GM19395 (cell line): ENCODE data around the gene TNIK.
A peak's percentile ranks its signal among the peaks of the same experiment; 100 is the strongest.

Source experiments
- ATAC-seq: cut with Tn5 transposase; IDR thresholded peaks from one replicate; pipeline ENCODE4 v1.9.1; 2021; ENCODE audit warnings: mild to moderate bottlenecking, moderate library complexity; ENCODE audit not compliant: unreplicated experiment

Gene TNIK

DNA sequence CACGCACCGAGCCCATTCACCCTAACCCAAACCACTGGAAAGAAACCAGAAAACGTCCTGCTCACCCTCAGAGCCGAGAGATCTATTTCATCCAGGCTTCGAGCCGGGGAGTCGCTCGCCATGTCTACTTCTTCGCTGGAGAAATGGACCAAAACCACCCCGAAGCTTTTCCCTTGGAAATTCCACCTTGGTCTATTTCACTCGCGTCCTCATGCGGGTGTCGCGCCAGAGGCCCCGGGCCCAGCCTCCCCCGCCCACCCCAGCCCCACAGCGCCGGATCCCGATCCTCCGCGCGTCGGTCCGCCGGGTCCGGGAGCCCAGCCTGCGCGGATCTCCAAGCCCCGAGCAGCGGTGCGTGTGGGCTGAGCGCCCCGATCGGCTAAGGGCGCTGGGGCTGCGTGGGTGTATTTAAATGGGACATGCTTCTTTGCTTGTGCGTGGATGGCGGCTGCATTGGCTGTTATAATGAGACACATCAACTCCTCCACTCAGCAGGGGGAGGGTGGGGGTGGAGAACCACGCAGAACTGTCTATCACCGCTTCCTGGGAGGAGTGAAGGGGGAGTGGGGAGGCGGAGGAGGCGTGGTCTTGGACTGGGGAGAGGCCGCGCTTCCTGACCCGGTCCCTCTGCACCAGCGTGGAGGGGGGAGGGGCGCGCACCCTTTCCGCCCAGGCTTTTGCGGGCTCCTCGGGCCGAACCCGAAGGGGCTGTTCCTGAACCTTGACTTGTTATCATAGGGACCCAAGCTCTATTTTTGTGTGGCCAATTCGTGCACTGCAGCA lies at the start of gene TNIK:
TNIK (minus strand) TSS at position 464 of the 783 bp plus-strand sequence; CDS start at position 122, 342 bp downstream.
- peak; percentile 79 for ATAC-seq

DNA sequence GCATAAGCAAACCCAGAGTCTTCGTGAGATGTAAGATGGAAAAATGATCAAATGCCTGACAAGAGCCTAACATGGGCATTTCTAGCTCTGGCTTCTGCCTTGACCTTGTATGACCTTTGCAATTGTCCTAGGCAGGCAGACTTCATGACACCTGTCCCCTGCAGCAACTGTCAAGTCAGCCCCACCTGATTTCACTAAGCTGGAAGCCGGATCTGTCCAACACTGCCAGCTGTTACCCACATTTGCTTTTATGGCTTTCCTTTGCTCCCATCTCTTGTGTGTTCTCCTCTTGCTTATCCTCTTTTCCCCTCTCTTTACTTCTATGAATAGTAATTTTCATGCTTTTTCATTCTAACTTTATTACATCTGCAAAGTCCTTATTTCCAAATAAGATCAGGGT lies 48.5 kb upstream of the TNIK start:
- no peak for ATAC-seq

DNA sequence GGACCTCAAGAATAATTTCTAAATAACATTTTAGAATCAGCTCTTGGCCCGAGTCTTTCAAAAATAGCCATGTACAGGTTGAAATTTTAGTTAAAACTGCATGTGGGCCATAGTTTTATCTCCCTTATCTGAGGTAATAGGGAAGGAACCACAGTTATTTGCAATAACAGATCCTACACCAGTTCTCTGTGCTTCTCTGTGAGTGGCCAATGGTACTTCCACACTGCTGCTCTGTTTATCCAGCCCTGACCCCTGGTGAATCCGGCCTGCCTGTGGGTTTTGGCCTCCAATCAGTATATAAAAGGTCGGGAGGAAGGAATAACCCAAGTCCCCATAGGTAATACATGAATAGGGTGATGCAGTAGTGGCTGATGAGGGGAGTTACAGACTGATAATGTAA lies 48.0 kb upstream of the TNIK start:
- ATAC-seq: no peak

DNA sequence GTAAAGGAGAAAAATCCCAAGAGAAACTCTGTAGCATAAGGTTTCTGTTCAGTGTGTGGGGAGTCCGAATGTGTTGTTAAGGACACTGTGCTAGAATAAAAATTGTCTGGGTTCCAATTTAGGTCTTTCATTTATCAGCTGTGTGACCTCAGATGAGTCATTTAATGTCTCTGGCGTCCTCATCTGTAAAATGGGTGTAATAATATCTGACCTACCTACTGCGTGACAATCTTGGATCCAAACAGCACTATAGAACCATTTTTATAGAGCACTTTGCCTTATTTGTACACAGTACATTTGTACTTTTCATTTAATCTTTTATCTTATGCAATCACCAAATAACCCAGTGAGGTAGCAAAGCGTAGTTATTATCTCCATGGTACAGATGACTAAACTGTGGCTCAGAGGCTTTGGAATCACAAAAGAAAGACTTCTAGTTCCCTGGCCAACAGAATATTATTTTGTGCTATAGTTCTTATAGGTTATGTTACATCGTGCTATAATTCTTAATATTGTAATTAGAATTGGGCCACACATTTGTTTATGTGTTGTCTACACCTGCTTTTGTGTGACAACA lies 46.6 kb upstream of the TNIK start:
- no peak for ATAC-seq

DNA sequence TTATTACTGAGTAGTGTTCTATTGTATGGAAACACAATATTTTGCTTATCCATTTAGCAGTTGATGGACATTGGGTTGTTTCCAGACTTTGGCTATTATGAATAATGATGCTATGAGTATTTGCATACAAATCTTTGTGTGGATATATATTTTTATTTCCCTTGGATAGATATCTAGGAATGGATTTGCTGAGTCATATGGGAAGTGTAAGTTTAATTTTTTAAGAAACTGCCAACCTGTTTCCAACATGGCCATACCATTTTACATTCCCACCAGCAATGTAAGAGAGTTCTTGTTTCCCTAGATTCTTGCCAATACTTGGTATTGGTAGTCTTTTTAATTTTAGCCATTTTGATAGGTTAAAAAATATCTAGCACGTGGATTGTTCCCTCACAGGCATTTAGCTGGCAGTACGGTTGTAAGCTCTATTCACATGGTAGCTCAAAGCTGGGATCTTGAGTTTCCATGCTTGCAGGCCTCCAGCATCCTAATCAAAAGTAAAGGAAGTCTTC lies 45.7 kb upstream of the TNIK start:
- no peak for ATAC-seq

DNA sequence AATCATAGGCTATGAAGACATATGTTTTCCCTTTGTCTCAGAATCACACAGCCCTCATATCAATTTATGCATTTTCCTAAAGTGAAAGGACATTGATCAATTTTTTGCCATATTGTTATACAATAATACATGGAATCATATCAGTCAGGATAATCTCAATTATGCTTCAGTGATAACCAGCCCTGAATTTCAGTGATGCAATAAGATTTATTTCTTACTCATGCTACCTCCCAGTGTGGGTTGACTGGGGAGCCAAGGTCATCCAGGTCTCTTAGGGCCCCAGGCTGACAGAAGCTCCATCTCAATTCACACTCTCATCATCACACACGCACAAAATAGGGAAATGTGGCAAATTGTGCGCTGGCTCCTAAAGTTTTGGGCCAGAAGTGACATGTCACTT lies 44.2 kb upstream of the TNIK start:
- ATAC-seq: no peak

DNA sequence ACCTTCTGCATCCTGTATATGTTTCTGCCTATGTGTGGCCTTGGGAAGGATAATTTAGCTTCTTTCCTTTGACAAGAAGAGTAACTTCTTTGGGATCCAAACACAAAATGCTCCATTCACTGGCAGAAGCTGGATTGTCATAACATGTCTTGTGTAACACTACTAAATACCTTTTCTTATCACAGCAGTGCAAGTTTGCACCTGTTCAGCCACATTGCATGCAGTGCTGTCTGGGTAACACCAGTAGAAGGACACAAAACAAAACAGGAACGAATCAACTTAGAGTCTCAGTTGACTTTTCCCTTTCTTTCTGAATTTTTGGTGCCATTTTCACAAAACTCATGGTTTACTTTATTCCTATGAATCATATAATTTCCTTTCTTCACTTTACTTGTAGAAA lies 43.6 kb upstream of the TNIK start:
- ATAC-seq: no peak

DNA sequence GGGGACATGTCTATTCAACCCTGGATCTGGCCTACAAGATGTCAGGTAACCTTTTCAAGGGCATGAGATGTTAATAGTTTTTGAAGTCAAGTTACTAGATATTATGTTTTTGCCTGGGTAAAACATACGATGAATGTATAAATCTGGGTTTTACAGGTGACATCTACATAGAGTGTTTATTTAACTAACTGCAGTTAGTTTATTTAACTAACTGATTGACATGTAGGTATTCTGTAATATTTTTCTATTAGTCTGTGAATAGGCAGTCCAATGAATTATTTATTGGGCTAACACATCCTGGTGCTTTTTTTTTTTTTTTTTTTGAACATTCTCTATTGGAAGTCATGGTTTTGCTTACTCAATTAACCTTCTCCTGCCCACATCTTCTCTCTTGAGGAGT lies 38.7 kb upstream of the TNIK start:
- no peak for ATAC-seq

DNA sequence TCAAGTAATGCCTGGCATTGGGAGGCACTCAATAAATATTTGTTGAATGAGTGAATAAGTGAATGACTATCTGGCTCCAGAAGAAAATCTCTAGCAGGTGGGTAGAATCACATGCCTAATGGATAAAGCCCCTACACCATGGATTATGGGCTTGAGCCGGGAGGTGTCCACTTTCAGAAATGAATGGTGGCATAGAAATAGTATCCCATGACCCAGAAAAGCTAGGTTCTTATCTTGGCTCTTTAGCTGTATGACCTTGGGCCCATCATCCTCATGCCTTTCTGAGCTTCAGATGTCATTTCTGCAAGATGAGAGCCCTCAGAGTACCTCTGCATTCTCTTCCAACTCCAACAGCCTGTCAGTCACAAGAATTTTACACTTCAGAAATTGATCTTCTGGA lies 37.3 kb upstream of the TNIK start:
- no peak for ATAC-seq

DNA sequence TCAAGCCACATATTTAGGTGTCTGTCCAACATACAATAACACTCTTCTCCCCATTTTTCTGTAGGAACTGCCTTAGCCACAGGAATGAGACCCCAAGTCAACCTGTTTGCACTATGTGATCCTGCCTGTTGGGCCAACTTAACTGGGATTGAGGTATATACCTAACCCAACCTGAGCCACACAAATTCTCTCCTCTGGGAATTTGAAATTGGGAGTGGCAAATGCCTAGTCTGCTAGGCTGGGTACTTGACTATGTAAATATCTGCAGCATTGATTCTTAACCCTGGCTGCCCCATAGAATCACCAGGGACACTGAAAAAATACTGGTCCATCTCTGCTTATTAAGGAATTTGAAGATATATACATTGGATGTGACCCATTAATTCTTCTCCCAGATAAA lies 35.2 kb upstream of the TNIK start:
- no peak for ATAC-seq

DNA sequence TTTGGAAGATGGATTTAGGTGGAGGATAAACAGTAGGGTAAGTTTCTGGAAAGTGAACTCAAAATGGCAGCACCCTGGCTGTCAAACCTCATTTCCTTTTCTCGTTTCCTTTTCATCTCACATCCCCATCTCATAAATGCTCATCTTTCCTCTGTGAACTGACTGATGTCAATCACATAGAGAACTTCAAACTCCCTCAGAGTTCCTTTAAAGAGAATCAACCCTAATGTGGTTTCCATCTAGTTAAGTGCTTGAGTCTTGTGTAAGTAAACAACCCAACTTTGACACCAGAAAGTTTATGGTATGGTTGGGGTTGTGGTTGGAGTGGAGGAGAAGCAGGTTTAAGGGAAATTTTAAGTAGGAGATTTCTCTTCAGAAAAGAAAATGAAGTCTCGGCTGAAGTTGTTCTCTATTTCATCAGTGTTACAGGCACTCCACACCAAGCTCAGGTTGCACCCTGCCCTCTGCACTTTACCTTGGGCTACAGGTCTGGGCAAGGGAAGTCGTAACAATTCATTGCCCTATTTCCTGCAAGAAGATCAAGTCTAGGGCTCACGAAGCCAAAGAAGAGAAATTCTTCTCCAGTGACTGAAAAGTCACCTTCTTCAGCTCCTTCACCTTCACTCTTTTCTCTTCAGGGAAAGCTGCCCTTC lies 34.4 kb upstream of the TNIK start:
- no peak for ATAC-seq

DNA sequence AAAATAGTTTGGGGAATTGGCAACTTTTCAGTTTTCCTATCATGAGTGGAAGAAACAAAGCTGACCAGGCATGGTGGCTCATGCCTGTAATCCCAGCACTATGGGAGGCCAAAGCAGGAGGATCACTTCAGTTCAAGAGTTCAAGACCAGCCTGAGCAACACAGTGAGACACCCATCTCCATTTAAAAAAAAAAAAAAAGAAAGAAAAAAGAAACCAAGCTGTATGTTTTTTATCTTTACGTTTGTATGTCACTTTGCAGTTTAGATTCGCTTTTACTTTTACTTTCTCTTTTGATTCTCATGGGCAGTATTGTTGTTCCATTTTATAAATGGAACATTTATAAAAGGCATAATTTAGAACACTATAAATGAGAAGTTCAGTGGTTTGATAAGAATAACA lies 31.2 kb upstream of the TNIK start:
- ATAC-seq: no peak

DNA sequence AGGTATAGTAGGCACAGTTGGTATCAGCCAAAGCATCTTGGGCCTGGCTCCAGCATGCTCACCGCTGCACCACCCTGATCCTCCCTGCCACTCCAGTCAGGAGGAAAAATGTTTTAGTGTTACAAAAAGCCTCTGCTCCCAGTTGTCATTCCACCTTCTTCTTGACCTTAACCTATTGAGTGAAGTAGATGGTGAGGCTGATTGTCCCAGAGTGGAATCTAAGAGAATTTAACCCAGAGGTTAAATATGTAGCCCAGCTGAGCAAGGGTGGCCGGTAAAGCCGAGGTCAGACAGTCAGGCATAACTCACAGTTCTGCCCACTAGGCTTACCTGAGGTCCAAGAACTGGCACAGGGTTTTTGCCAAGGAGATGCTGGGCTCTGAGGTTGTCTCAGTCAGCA lies 30.7 kb upstream of the TNIK start:
- ATAC-seq: no peak

DNA sequence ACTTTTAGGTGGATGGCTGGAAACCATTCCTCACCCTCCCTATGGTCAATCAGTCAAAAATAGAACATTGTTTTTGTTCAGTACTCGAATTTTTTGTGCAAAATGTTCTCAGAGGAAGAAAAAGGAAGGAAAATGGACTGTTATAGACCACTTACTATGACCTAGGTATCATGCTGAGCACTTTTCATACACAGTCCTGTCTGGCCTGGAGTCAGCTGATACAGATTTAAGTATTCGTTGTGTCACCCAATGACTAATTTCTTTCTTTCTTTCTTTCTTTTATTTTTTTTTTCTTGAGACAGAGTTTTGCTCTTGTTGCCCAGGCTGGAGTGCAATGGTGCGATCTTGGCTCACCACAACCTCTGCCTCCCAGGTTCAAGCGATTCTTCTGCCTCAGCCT lies 29.1 kb upstream of the TNIK start:
- ATAC-seq: no peak

DNA sequence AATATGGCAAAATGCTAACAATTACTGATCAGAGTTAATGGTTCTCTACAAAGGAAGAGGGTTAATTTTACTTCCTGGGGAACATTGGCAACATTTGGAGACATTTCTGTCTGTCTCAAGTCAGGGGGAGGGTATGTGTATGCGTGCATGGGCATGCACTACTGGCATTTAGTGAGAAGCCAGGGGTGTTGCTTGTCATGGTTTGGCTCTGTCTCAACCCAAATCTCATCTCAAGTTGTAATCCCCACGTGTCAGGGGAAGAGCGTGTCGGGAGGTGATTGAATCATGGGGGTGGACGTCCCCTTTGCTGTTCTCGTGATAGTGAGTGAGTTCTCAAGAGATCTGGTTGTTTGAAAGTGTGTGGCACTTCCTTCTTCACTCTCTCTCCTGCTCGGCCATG lies 28.3 kb upstream of the TNIK start:
- no peak for ATAC-seq

DNA sequence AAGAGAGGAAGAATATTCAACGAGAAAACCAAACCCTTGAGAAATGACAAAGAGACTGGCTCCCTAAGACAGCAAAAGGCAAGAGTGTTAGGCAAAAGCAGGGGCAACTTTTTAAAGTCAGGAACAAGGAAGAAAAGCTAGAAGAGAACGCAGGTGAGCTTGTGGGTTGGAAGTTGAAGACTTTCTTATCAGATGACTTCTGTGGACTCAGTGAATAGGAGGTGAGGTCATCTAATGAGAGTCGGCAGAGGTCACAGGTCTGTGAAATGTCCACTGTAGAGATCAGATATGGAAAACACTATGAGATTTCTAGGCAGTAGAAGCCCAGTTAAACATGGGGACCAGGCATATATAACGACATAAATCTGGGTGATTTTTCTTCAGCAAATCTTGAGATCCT lies 27.2 kb upstream of the TNIK start:
- no peak for ATAC-seq

DNA sequence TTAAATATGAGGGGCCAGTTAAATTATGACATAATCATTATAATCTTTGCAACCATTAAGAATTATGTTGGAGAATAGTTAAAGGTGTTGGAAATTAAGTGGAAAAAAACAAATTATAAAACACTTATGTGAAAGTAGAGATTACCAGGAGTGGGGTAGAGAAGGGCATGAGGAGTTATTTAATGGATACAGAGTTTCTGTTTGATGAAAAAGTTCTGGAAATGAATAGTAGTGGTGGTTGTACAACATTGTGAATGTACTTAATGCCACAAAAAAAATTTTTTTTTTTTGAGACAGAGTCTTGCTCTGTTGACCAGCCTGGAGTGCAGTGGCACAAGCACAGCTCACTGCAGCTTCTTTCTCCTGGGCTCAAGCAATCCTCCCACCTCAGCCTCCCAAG lies 25.1 kb upstream of the TNIK start:
- ATAC-seq: no peak

DNA sequence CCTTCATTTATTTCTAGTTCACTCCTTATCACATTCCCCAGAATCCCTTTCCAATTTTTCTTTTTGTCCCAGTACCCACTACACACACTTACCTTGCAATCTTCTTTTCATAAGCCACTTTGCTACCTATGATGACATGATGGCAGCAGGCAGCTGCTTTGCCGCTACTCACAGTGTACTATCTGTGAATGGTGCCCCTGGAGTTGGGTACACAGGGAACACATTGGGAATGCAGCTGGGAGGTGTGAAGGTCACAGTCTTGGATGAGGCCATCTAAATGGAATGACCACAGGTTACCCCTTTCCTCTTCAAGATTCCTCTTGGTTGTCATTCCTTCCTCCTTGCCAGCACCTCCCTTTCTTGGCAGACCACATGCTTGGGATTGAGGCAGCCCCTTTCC lies 20.8 kb upstream of the TNIK start:
- ATAC-seq: peak; percentile 31

DNA sequence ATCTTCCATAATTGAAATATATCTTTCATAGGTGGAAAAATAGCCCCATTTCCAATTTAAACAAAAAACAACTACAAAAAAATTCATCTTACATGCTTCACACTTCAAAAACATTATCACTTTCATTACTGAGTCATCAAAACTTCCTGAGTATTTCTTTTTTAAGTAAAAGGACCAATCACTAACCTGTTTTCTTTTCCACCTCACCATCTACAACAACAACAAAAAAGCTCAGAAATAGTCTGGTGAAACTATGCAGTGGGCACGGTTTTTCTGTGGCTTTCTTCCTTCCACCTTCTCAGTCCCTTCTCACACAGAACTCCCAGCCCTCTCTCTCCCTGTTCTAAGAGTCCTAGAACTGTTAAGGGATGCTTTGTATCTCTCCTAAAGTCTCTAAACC lies 20.3 kb upstream of the TNIK start:
- peak; percentile 83 for ATAC-seq

DNA sequence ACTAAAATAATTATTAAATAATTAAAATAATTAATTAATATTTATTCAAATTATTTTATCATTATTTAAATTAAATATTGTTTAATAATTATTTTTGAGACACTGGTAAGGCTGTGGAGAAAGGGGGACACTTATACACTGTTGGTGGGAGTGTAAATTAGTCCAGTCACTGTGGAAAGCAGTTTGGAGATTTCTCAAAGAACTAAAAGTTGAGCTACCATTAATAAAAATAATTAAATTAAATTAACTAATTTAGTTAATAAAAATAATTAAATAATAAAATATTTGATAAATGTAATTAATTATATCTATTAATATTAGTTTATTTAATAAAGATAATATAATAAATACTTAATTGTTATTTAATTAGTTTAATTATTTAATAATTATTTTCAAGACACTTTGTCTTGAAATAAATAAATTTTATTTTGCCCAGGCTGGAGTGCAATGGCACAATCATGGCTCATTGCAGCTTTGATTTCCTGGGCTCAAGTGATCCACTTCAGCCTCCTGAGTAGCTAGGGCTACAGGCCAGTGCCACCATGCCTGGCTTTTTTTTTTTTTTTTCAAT lies 16.4 kb upstream of the TNIK start:
- ATAC-seq: no peak

DNA sequence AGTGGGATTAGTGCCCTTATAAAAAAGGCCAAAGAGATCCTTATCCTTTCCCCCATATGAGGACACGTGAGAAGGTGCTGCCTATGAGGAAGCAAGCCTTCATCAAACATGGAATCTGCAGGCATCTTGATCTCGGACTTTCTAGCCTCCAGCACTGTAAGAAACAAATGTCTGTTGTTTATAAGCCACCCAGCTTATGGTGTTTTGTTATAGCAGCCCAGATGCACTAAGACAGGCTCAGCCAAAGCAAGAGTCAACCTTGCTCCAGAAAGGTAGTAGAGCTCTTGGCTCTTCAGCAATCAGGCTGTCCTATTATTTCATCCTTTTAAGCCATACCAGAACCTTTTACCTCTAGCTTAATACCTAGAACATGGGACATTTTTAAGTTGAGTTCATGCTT lies 12.3 kb upstream of the TNIK start:
- no peak for ATAC-seq

DNA sequence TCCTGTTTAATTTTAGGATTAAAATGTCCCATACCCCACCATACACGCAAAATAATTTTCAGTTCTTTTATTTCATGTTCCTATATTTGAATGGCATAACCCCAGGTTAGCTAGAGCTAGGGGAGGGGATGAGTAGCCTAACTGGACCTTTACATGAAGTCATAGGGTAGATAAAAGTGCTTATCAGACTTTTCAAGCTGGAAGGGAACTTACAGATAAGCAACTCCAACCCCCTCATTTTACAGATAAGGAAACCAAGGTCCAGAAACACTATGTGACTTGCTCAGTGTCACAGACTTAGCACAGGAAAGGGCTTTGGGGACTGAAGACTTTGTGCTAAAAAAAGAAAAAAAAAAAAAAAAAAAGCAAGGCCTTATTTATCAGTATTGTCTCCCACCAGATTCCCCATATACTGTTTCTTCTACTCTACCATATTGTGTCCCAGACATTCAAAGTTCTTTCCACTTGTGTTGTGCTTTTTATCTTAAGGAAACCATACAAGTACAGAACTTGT lies 10.6 kb upstream of the TNIK start:
- no peak for ATAC-seq
